ENCODE data around the gene DOK5.

The DOK5 gene

DNA sequence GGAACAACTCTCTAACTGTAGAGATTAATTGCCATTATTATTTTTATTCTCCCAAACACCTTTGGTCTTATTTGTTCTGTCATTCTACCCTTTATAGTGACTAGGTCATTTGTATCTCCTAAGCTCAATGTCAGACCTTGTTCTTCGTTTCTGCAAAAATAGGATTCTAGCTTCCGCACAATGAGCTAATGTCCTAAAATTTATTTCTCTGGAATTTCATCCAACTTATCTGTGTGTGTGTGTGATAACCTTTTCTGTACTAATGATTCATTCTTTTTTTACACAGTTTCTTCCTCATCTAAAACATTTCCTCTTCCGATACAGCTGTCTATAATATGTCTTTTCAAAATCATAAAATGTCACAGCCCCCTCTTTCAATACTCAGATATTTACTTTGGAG is 84.5 kb downstream of the DOK5 start:
- TF ChIP-seq TEAD4 (IDR thresholded peaks at IDR 0.05) (no peak), NFIC (IDR thresholded peaks at IDR 0.05) (no peak), TAF1 (IDR thresholded peaks at IDR 0.05; ENCODE audit: low read depth) (no peak), RAD21 (IDR thresholded peaks at IDR 0.05; ENCODE audit: low read depth) (no peak), EGR1 (IDR thresholded peaks at IDR 0.05) (no peak)
- TF ChIP-seq, protein P1, sequence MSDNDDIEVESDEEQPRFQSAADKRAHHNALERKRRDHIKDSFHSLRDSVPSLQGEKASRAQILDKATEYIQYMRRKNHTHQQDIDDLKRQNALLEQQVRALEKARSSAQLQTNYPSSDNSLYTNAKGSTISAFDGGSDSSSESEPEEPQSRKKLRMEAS (IDR thresholded peaks at IDR 0.05) = no peak
- TF ChIP-seq, protein P2, sequence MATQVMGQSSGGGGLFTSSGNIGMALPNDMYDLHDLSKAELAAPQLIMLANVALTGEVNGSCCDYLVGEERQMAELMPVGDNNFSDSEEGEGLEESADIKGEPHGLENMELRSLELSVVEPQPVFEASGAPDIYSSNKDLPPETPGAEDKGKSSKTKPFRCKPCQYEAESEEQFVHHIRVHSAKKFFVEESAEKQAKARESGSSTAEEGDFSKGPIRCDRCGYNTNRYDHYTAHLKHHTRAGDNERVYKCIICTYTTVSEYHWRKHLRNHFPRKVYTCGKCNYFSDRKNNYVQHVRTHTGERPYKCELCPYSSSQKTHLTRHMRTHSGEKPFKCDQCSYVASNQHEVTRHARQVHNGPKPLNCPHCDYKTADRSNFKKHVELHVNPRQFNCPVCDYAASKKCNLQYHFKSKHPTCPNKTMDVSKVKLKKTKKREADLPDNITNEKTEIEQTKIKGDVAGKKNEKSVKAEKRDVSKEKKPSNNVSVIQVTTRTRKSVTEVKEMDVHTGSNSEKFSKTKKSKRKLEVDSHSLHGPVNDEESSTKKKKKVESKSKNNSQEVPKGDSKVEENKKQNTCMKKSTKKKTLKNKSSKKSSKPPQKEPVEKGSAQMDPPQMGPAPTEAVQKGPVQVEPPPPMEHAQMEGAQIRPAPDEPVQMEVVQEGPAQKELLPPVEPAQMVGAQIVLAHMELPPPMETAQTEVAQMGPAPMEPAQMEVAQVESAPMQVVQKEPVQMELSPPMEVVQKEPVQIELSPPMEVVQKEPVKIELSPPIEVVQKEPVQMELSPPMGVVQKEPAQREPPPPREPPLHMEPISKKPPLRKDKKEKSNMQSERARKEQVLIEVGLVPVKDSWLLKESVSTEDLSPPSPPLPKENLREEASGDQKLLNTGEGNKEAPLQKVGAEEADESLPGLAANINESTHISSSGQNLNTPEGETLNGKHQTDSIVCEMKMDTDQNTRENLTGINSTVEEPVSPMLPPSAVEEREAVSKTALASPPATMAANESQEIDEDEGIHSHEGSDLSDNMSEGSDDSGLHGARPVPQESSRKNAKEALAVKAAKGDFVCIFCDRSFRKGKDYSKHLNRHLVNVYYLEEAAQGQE (IDR thresholded peaks at IDR 0.05; ENCODE audit: low read depth) = no peak
- TF ChIP-seq, protein P3, sequence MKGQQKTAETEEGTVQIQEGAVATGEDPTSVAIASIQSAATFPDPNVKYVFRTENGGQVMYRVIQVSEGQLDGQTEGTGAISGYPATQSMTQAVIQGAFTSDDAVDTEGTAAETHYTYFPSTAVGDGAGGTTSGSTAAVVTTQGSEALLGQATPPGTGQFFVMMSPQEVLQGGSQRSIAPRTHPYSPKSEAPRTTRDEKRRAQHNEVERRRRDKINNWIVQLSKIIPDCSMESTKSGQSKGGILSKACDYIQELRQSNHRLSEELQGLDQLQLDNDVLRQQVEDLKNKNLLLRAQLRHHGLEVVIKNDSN (IDR thresholded peaks at IDR 0.05) = no peak

DNA sequence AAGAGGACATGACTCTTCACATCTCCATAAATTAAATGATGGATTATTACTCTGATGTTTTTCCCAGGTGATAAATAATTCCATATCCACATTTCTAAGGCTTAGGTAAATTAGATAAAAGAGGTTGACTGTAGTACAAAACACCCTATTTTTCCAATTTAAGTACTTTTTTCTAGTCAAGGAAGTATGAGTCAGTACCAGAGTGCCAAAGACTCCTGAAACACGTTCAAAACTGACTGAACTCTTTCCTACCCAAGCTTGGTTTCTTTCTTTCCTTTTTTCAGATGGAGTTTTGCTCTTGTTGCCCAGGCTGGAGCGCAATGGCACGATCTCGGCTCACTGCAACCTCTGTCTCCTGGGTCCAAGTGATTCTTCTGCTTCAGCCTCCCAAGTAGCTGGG is 85.0 kb downstream of the DOK5 start:
- TF ChIP-seq YY1 (IDR thresholded peaks at IDR 0.05; ENCODE audit: low read depth) (no peak), EGR1 (IDR thresholded peaks at IDR 0.05) (no peak), TAF1 (IDR thresholded peaks at IDR 0.05; ENCODE audit: low read depth) (no peak), CEBPB (IDR thresholded peaks at IDR 0.05) (no peak), EP300 (IDR thresholded peaks at IDR 0.05; ENCODE audit: borderline replicate concordance) (no peak), TEAD4 (IDR thresholded peaks at IDR 0.05) (no peak), ZBTB7A (IDR thresholded peaks at IDR 0.05; ENCODE audit: low read depth) (no peak), TCF12 (IDR thresholded peaks at IDR 0.05; ENCODE audit: low read depth) (no peak), FOXM1 (IDR thresholded peaks at IDR 0.05; ENCODE audit: borderline replicate concordance, low read depth) (no peak), CREB1 (IDR thresholded peaks at IDR 0.05; ENCODE audit: low read depth) (no peak), RAD21 (IDR thresholded peaks at IDR 0.05; ENCODE audit: low read depth) (no peak), NFIC (IDR thresholded peaks at IDR 0.05) (no peak)
- TF ChIP-seq, protein P1 (IDR thresholded peaks at IDR 0.05) = no peak
- TF ChIP-seq, protein P3 (IDR thresholded peaks at IDR 0.05) = no peak
- TF ChIP-seq, protein P2 (IDR thresholded peaks at IDR 0.05; ENCODE audit: low read depth) = no peak

DNA sequence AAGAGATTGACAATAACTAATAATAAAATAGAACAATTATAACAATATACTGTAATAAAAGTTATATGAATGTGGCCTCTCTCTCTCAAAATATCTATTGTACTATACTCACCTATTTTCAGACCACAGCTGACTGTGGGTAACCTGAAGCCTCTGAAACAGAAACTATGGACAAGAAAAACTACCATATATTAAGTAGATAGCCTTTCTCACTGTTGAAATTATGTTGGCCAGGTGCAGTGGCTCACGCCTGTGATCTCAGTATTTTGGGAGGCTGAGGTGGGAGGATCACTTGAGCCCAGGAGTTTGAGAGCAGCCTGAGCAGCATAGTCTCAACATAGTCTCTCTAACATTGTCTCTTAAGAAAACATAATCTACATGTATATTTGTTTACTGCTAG is 89.9 kb downstream of the DOK5 start:
- TF ChIP-seq TCF12 (IDR thresholded peaks at IDR 0.05; ENCODE audit: low read depth) (no peak), FOXM1 (IDR thresholded peaks at IDR 0.05; ENCODE audit: borderline replicate concordance, low read depth) (no peak), ZBTB7A (IDR thresholded peaks at IDR 0.05; ENCODE audit: low read depth) (no peak), YY1 (IDR thresholded peaks at IDR 0.05; ENCODE audit: low read depth) (no peak), NFIC (IDR thresholded peaks at IDR 0.05) (no peak), TAF1 (IDR thresholded peaks at IDR 0.05; ENCODE audit: low read depth) (no peak), CREB1 (IDR thresholded peaks at IDR 0.05; ENCODE audit: low read depth) (no peak), EGR1 (IDR thresholded peaks at IDR 0.05) (no peak), EP300 (IDR thresholded peaks at IDR 0.05; ENCODE audit: borderline replicate concordance) (no peak), RAD21 (IDR thresholded peaks at IDR 0.05; ENCODE audit: low read depth) (no peak)
- TF ChIP-seq, protein P1 (IDR thresholded peaks at IDR 0.05) = no peak
- TF ChIP-seq, protein P2 (IDR thresholded peaks at IDR 0.05; ENCODE audit: low read depth) = no peak
- TF ChIP-seq, protein P3 (IDR thresholded peaks at IDR 0.05) = no peak

DNA sequence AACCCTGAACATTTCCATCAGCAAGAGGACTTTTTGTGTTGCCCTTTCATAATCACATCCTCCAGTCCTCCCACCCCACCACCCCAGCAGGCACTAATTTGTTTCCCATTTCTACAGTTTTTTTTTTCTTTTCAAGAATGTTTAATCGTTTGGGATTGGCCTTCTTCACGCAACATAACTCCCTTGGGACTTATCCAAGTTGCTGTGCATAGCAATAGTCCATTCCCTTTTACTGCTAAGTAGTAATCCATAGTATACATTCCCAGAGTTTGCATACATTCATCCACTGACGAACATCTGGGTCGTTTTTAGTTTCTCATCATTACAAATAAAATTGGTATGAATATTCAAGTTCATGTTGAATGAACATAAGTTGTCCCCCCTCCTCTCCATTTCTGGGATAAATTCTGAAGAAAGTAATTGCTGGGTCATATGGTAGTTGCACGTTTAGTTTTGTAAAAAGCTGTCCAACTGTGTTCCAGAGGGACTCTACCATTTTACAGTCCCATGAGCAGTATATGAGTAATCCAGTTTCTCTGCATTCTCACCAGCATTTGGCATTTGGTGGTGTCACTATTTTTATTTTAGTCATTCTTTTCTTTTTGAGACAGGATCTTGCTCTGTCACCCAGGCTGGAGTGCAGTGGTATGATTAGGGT is 90.8 kb downstream of the DOK5 start:
- no peak for TF ChIP-seq CREB1 (IDR thresholded peaks at IDR 0.05; ENCODE audit: low read depth)
- no peak for TF ChIP-seq ZBTB7A (IDR thresholded peaks at IDR 0.05; ENCODE audit: low read depth)
- TF ChIP-seq RAD21 (IDR thresholded peaks at IDR 0.05; ENCODE audit: low read depth) = no peak
- TF ChIP-seq FOXM1 (IDR thresholded peaks at IDR 0.05; ENCODE audit: borderline replicate concordance, low read depth) = no peak
- TF ChIP-seq EP300 (IDR thresholded peaks at IDR 0.05; ENCODE audit: borderline replicate concordance) = no peak
- TF ChIP-seq YY1 (IDR thresholded peaks at IDR 0.05; ENCODE audit: low read depth) = no peak
- TF ChIP-seq TAF1 (IDR thresholded peaks at IDR 0.05; ENCODE audit: low read depth) = no peak
- TF ChIP-seq TEAD4 (IDR thresholded peaks at IDR 0.05) = no peak
